CD14-positive monocyte (primary cell): ENCODE measurements around the gene SORBS1. TPM values are rescaled to one million over a fixed set of nuclear protein-coding genes. Genes with fewer than 3 reads are reported as not detected.

Source experiments
- DNase-seq, 3 donors: peaks; one replicate each; pipeline ENCODE4 v3.0.0-alpha.2; 2011 to 2022
- H2AFZ ChIP-seq: 2 replicates; pipeline ENCODE4 v1.6.0; 2012; ENCODE audit warnings: mild to moderate bottlenecking, low read depth, low read length, inconsistent platforms; ENCODE audit not compliant: insufficient read depth, poor library complexity, severe bottlenecking
- H3K27ac ChIP-seq, 2 donors: 1 replicate in 1 of 2; 2 replicates in 1 of 2; pipeline ENCODE4 v1.5.1; 2012 to 2013; ENCODE audit warnings: low read length in 2 of 2, control low read depth in 1 of 2, inconsistent platforms in 1 of 2, low read depth in 1 of 2, mild to moderate bottlenecking in 1 of 2
- H3K27me3 ChIP-seq, 2 donors: one replicate each; pipeline versions ENCODE4 v1.6.0 to v1.6.1; 2011 to 2013; ENCODE audit warnings: low read length in 2 of 2; ENCODE audit not compliant: control insufficient read depth in 2 of 2, insufficient read depth in 2 of 2
- H3K36me3 ChIP-seq, 2 donors: replicated peaks in 1 of 2; 1 replicate in 1 of 2; 2 replicates in 1 of 2; pipeline versions ENCODE4 v1.5.1 to v1.6.1; 2012 to 2013; ENCODE audit warnings: low read length in 2 of 2, control low read depth in 1 of 2, inconsistent platforms in 1 of 2, mild to moderate bottlenecking in 1 of 2; ENCODE audit not compliant: insufficient read depth in 2 of 2, control insufficient read depth in 1 of 2
- H3K4me1 ChIP-seq, 2 donors: 1 replicate in 1 of 2; 2 replicates in 1 of 2; pipeline versions ENCODE4 v1.5.1 to v1.6.1; 2012 to 2013; ENCODE audit warnings: low read length in 2 of 2, control low read depth in 1 of 2, inconsistent platforms in 1 of 2, mild to moderate bottlenecking in 1 of 2, moderate library complexity in 1 of 2; ENCODE audit not compliant: insufficient read depth in 2 of 2, control insufficient read depth in 1 of 2
- H3K4me2 ChIP-seq: replicated peaks from 2 replicates; pipeline ENCODE3; 2012; ENCODE audit warnings: low read length, moderate library complexity, mild to moderate bottlenecking; ENCODE audit not compliant: poor library complexity, severe bottlenecking; ENCODE audit errors: extremely low read depth
- H3K4me3 ChIP-seq, 3 experiments: fragments of 200-600 bp in 1 of 3; sonication (generic) in 1 of 3; replicated peaks in 1 of 3; 1 replicate in 2 of 3; 2 replicates in 1 of 3; pipeline ENCODE4 v1.5.1; 2011 to 2013; ENCODE audit warnings: low read length in 3 of 3, mild to moderate bottlenecking in 3 of 3, control low read depth in 2 of 3, low read depth in 2 of 3, inconsistent platforms in 1 of 3, moderate library complexity in 1 of 3
- H3K79me2 ChIP-seq: 2 replicates; pipeline ENCODE4 v1.6.0; 2012; ENCODE audit warnings: mild to moderate bottlenecking, control low read depth, inconsistent platforms, low read length, moderate library complexity; ENCODE audit not compliant: insufficient read depth
- H3K9ac ChIP-seq: 2 replicates; pipeline ENCODE4 v1.6.0; 2017; ENCODE audit warnings: low read length, mild to moderate bottlenecking; ENCODE audit not compliant: insufficient read depth, poor library complexity, severe bottlenecking
- H3K9me3 ChIP-seq, 2 donors: replicated peaks in 1 of 2; 1 replicate in 1 of 2; 2 replicates in 1 of 2; pipeline versions ENCODE4 v1.5.1 to v1.6.1; 2012 to 2013; ENCODE audit warnings: low read length in 2 of 2, control low read depth in 1 of 2; ENCODE audit not compliant: control insufficient read depth in 1 of 2, insufficient read depth in 1 of 2
- H4K20me1 ChIP-seq: 2 replicates; pipeline ENCODE4 v1.6.0; 2012; ENCODE audit warnings: mild to moderate bottlenecking, low read length, control low read depth, moderate library complexity; ENCODE audit not compliant: insufficient read depth
- H3K27ac Mint-ChIP-seq, 7 donors: one replicate each; pipeline ENCODE4 v1.8.0; 2020; ENCODE audit warnings: mild to moderate bottlenecking in 7 of 7, mixed read lengths in 7 of 7, moderate library complexity in 6 of 7, inconsistent platforms in 2 of 7
- H3K27me3 Mint-ChIP-seq, 3 donors: one replicate each; pipeline ENCODE4 v1.8.0; 2021 to 2022; ENCODE audit warnings: low read depth in 3 of 3, mild to moderate bottlenecking in 3 of 3, mixed read lengths in 3 of 3, moderate library complexity in 3 of 3, inconsistent platforms in 1 of 3
- H3K36me3 Mint-ChIP-seq, 2 donors: one replicate each; pipeline ENCODE4 v1.8.0; 2020; ENCODE audit warnings: mixed read lengths in 2 of 2, inconsistent platforms in 1 of 2, mild to moderate bottlenecking in 1 of 2
- H3K4me1 Mint-ChIP-seq: one replicate; pipeline ENCODE4 v1.8.0; 2020; ENCODE audit warnings: mild to moderate bottlenecking, mixed read lengths
- H3K4me3 Mint-ChIP-seq, 2 donors: one replicate each; pipeline ENCODE4 v1.8.0; 2020; ENCODE audit warnings: mild to moderate bottlenecking in 2 of 2, mixed read lengths in 2 of 2, moderate library complexity in 1 of 2
- H3K9me3 Mint-ChIP-seq, 7 donors: one replicate each; pipeline ENCODE4 v1.8.0; 2020 to 2022; ENCODE audit warnings: mixed read lengths in 7 of 7, mild to moderate bottlenecking in 6 of 7, moderate library complexity in 6 of 7, inconsistent platforms in 2 of 7
- WGBS: methylation state at CpG from one replicate; pipeline ENCODE4 v1.1.5; 2013; ENCODE audit warnings: missing lambda C conversion rate; ENCODE audit not compliant: insufficient coverage; 5-methylcytosine and 5-hydroxymethylcytosine counted together
- intact Hi-C, 2 donors: fragments of 100-400 bp; cut with micrococcal nuclease; formaldehyde crosslinking; loops; one replicate each; pipeline versions ENCODE4 v1.15.0 to v1.15.1; 2023
- polyA plus RNA-seq, 3 donors: library from polyadenylated mRNA; depleted of rRNA in 1 of 3; unstranded in 2 of 3; stranded (reverse) in 1 of 3; fragments of 300-500 nt in 2 of 3; fragments of >200 nt in 1 of 3; fragmentation: Illumina TruSeq in 2 of 3; gene quantifications; 1 replicate in 2 of 3; 2 replicates in 1 of 3; pipeline ENCODE4 v1.2.3, GENCODE V29; 2012 to 2021
- TF ChIP-seq, protein P1 (sequence below): fragments of 200-600 bp; IDR thresholded peaks from one replicate; pipeline ENCODE4 v1.8.0; 2022; ENCODE audit warnings: antibody characterized with exemption, mild to moderate bottlenecking

SORBS1 gene
- polyA plus RNA-seq, 3 donors: 0.08 to 0.15 TPM; not detected in 1

DNA sequence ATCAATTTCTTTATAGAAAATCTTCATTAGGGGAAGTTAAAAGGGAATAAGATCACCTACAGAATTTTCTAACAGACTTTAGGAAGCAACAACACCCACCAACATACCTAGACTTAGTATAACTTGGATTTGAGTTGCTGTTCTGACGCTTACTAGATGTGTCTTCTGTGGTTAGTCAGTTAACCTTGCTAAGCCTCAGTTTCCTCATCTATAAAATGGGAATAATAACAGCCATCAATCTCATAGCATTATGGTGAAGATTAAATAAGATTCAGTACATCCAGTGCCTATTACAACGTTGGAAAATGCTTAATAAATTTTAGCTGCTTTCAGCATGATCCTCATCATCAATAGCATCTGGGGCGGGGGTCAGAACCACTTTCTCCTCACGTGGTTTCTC, 106.2 kb downstream of the SORBS1 start:
- Histone ChIP-seq H3K36me3 (no peaks in the 10 kb centered on the region), H3K4me3 (no peak overlapping the region), H3K79me2 (no peaks in the 10 kb centered on the region), H3K9me3 (no peaks in the 10 kb centered on the region), H3K27me3 (no peaks in the 10 kb centered on the region), H4K20me1 (no peaks in the 10 kb centered on the region), H3K4me1 (no peaks in the 10 kb centered on the region), H3K9ac (no peak overlapping the region), H3K27ac (no peak overlapping the region), H2AFZ (no peak overlapping the region), H3K4me2 (no peak overlapping the region)
- intact Hi-C loops: no loop called here
- no peak overlapping the region for H3K27ac Mint-ChIP-seq
- no peaks in the 10 kb centered on the region for H3K4me1 Mint-ChIP-seq
- H3K9me3 Mint-ChIP-seq: no peaks in the 10 kb centered on the region
- 100% methylated on average over 1 of the region's 4 CpGs for WGBS
- no peak for DNase-seq
- TF ChIP-seq, protein P1, sequence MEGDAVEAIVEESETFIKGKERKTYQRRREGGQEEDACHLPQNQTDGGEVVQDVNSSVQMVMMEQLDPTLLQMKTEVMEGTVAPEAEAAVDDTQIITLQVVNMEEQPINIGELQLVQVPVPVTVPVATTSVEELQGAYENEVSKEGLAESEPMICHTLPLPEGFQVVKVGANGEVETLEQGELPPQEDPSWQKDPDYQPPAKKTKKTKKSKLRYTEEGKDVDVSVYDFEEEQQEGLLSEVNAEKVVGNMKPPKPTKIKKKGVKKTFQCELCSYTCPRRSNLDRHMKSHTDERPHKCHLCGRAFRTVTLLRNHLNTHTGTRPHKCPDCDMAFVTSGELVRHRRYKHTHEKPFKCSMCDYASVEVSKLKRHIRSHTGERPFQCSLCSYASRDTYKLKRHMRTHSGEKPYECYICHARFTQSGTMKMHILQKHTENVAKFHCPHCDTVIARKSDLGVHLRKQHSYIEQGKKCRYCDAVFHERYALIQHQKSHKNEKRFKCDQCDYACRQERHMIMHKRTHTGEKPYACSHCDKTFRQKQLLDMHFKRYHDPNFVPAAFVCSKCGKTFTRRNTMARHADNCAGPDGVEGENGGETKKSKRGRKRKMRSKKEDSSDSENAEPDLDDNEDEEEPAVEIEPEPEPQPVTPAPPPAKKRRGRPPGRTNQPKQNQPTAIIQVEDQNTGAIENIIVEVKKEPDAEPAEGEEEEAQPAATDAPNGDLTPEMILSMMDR: no peak
- H3K36me3 Mint-ChIP-seq: no peaks in the 10 kb centered on the region
- H3K4me3 Mint-ChIP-seq: no peak overlapping the region
- peaks cover 3 to 6% (median 4%) of the 10 kb centered on the region in 3 donors for H3K27me3 Mint-ChIP-seq

DNA sequence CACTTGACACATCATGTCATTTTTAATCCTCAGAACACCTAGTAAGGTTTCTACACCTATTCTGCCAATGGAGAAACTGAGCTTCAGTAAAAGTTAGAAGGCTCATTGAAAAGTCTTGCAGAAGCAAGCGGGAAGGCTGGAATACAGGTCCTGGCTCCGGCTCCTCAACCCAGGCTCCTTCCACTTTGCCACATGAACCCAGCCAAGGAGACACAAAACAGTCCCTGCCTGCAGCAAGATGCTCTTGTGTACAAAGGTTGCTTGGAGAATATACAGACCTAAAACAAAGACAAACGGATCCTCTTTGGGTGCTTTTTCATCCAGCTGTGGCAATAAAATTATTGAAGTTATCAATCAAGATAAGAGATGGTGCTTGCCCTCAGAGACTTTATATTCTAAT, 106.8 kb downstream of the SORBS1 start:
- Histone ChIP-seq H3K9me3 (no peaks in the 10 kb centered on the region), H2AFZ (no peak overlapping the region), H3K27me3 (no peaks in the 10 kb centered on the region), H3K9ac (no peak overlapping the region), H3K4me1 (no peaks in the 10 kb centered on the region), H4K20me1 (no peaks in the 10 kb centered on the region), H3K36me3 (no peaks in the 10 kb centered on the region), H3K79me2 (no peaks in the 10 kb centered on the region), H3K4me2 (no peak overlapping the region), H3K27ac (no peak overlapping the region), H3K4me3 (no peak overlapping the region)
- no CpG with 5 or more reads among the region's 3 CpGs for WGBS
- no peak overlapping the region for H3K4me3 Mint-ChIP-seq
- H3K9me3 Mint-ChIP-seq: peaks cover 0 to 2% (median 0%) of the 10 kb centered on the region in 7 donors
- DNase-seq: no peak
- H3K27ac Mint-ChIP-seq: no peak overlapping the region
- no peaks in the 10 kb centered on the region for H3K4me1 Mint-ChIP-seq
- H3K36me3 Mint-ChIP-seq: no peaks in the 10 kb centered on the region
- intact Hi-C loops: no loop called here
- peaks cover 3 to 4% (median 4%) of the 10 kb centered on the region in 3 donors for H3K27me3 Mint-ChIP-seq
- TF ChIP-seq, protein P1: no peak
